A549 (cell line): ENCODE measurements around the gene AGRN. TPM values are rescaled to one million over a fixed set of nuclear protein-coding genes. Genes with fewer than 3 reads are reported as not detected.

Experiments used
- ATAC-seq, 2 experiments: fragments of 200-7000 bp in 1 of 2; fragments of >200 bp in 1 of 2; cut with Nextera tagmentation in 1 of 2; cut with Tn5 transposase in 1 of 2; 3 replicates each; pipeline versions ENCODE4 v1.8.0 to v1.9.1; 2018 to 2020; ENCODE audit warnings: mild to moderate bottlenecking in 1 of 2, moderate library complexity in 1 of 2
- CTCF ChIA-PET: fragments of 300-600 bp; sonication (Branson Sonifier 250); formaldehyde crosslinking; extraction: SDS; loops from one replicate; lab custom pipeline; 2021; ENCODE audit warnings: antibody characterized with exemption, inconsistent platforms; lab: Yijun Ruan, JAX
- POLR2A ChIA-PET: fragments of 350-600 bp; formaldehyde crosslinking; extraction: SDS; loops from one replicate; lab custom pipeline; 2021; ENCODE audit warnings: antibody characterized with exemption, inconsistent platforms; lab: Yijun Ruan, JAX
- DNase-seq, 2 experiments: peaks; one replicate each; pipeline versions ENCODE4 v3.0.0 to v3.0.0-alpha.2; 2011 to 2016; ENCODE audit warnings: low read depth in 1 of 2, low spot score in 1 of 2
- FAIRE-seq: peaks from 2 replicates; lab custom pipeline; 2011; peaks lifted over from hg19 to GRCh38; lab: Jason Lieb, UNC
- H3K27ac ChIP-seq, 2 experiments: fragments of >200 bp; sonication (Bioruptor Twin); formaldehyde crosslinking; 3 replicates each; pipeline ENCODE4 v1.5.1; 2016 to 2017
- H3K4me1 ChIP-seq: fragments of >200 bp; sonication (Bioruptor Twin); formaldehyde crosslinking; 3 replicates; pipeline ENCODE4 v1.6.1; 2016
- H3K4me2 ChIP-seq: fragments of >200 bp; sonication (Bioruptor Twin); formaldehyde crosslinking; 3 replicates; pipeline ENCODE4 v1.6.1; 2016
- H3K4me3 ChIP-seq: fragments of >200 bp; sonication (Bioruptor Twin); formaldehyde crosslinking; 3 replicates; pipeline ENCODE4 v1.5.1; 2016
- H3K9me3 ChIP-seq: fragments of >200 bp; sonication (Bioruptor Twin); formaldehyde crosslinking; 3 replicates; pipeline ENCODE4 v1.6.1; 2016
- ATOH8 ChIP-seq: fragments of 250-450 bp; sonication (Bioruptor Pico); IDR thresholded peaks from 2 replicates; pipeline ENCODE4 v1.5.0; 2020; ENCODE audit warnings: low read depth, mild to moderate bottlenecking, moderate library complexity
- BCL3 ChIP-seq: fragments of >200 bp; sonication (Bioruptor Twin); formaldehyde crosslinking; IDR thresholded peaks from 3 replicates; pipeline ENCODE4 v1.6.1; 2016
- CEBPB ChIP-seq, 2 experiments: fragments of >200 bp in 1 of 2; sonication (Bioruptor Twin) in 1 of 2; formaldehyde crosslinking in 1 of 2; IDR thresholded peaks; 2 replicates each; pipeline ENCODE4 v1.6.1; 2012 to 2016
- ESRRA ChIP-seq: fragments of 150-350 bp; IDR thresholded peaks from 2 replicates; pipeline ENCODE4 v1.6.1; 2014; ENCODE audit warnings: mild to moderate bottlenecking, low read length, borderline replicate concordance
- FOSL2 ChIP-seq, 2 experiments: fragments of 450-650 bp in 1 of 2; fragments of >200 bp in 1 of 2; sonication (Bioruptor Twin) in 1 of 2; formaldehyde crosslinking; IDR thresholded peaks; 2 replicates each; pipeline versions ENCODE4 v1.5.0 to v1.6.1; 2016 to 2020; ENCODE audit warnings: mild to moderate bottlenecking in 1 of 2, moderate library complexity in 1 of 2
- FOXS1 ChIP-seq: fragments of 250-450 bp; sonication (Bioruptor Pico); IDR thresholded peaks from 2 replicates; pipeline ENCODE4 v1.5.0; 2020; ENCODE audit warnings: mild to moderate bottlenecking, moderate library complexity
- HDAC2 ChIP-seq: fragments of 200-600 bp; sonication (generic); IDR thresholded peaks from 2 replicates; pipeline ENCODE4 v1.6.1; 2016
- HOXB5 ChIP-seq: fragments of 250-450 bp; sonication (Bioruptor Pico); IDR thresholded peaks from 2 replicates; pipeline ENCODE4 v1.5.0; 2020; ENCODE audit warnings: mild to moderate bottlenecking, moderate library complexity
- MAZ ChIP-seq: fragments of 150-350 bp; IDR thresholded peaks from 2 replicates; pipeline ENCODE4 v1.6.1; 2014; ENCODE audit warnings: antibody characterized with exemption, low read depth, low read length, borderline replicate concordance
- POLR2A ChIP-seq: IDR thresholded peaks from 2 replicates; pipeline ENCODE4 v1.6.1; 2012; ENCODE audit warnings: mild to moderate bottlenecking, low read length
- RAD21 ChIP-seq, 2 experiments: fragments of >200 bp in 1 of 2; sonication (Bioruptor Twin) in 1 of 2; formaldehyde crosslinking in 1 of 2; IDR thresholded peaks in 1 of 2; conservative IDR thresholded peaks in 1 of 2; 2 replicates in 1 of 2; 3 replicates in 1 of 2; pipeline ENCODE4 v1.6.1; 2012 to 2018; ENCODE audit warnings: inconsistent platforms in 1 of 2
- RARB ChIP-seq: fragments of 250-450 bp; sonication (Bioruptor Pico); IDR thresholded peaks from 2 replicates; pipeline ENCODE4 v1.8.0; 2021; ENCODE audit warnings: mild to moderate bottlenecking, moderate library complexity
- RCOR1 ChIP-seq: fragments of 150-350 bp; IDR thresholded peaks from 2 replicates; pipeline ENCODE4 v1.6.1; 2014; ENCODE audit warnings: antibody characterized with exemption, low read length, low read depth
- RNF2 ChIP-seq: fragments of 200-600 bp; sonication (generic); IDR thresholded peaks from 2 replicates; pipeline ENCODE4 v1.6.1; 2016; ENCODE audit warnings: low read depth, mild to moderate bottlenecking, antibody characterized with exemption, moderate library complexity, borderline replicate concordance
- SMC3 ChIP-seq: fragments of >200 bp; sonication (Bioruptor Twin); formaldehyde crosslinking; IDR thresholded peaks from 3 replicates; pipeline ENCODE4 v1.6.1; 2018; ENCODE audit warnings: inconsistent platforms
- ZFP36 ChIP-seq: fragments of 450-650 bp; IDR thresholded peaks from 2 replicates; pipeline ENCODE4 v1.6.1; 2014; ENCODE audit warnings: borderline replicate concordance; ENCODE audit not compliant: partially characterized antibody
- WGBS: methylation state at CpG from one replicate; pipeline ENCODE4 v1.1.6; 2017; ENCODE audit errors: missing lambda C conversion rate; 5-methylcytosine and 5-hydroxymethylcytosine counted together
- polyA plus RNA-seq, 4 experiments: library from polyadenylated mRNA; depleted of rRNA in 3 of 4; stranded (reverse); fragments of >200 nt; fragmentation: RNase III in 1 of 4; extraction: RNeasy Plus Mini Kit Qiagen cat#74134 plus additional on column Dnase treatment in 1 of 4; gene quantifications; 2 replicates in 3 of 4; 3 replicates in 1 of 4; pipeline ENCODE4 v1.2.3, GENCODE V29; 2011 to 2017
- TF ChIP-seq, protein P1 (sequence below): fragments of 450-650 bp; IDR thresholded peaks from 2 replicates; pipeline ENCODE4 v1.6.1; 2014; ENCODE audit warnings: antibody characterized with exemption
- TF ChIP-seq, protein P2 (sequence below): fragments of 200-600 bp; sonication (generic); IDR thresholded peaks from 2 replicates; pipeline ENCODE4 v1.6.1; 2016; ENCODE audit warnings: antibody characterized with exemption, mild to moderate bottlenecking, moderate library complexity
- TF ChIP-seq, protein P3 (sequence below): IDR thresholded peaks from 2 replicates; pipeline ENCODE4 v1.6.1; 2012

AGRN gene
- polyA plus RNA-seq, 2 of the 4 experiments (the other 2 are of a cell fraction) = 23.9 to 90.9 TPM

DNA sequence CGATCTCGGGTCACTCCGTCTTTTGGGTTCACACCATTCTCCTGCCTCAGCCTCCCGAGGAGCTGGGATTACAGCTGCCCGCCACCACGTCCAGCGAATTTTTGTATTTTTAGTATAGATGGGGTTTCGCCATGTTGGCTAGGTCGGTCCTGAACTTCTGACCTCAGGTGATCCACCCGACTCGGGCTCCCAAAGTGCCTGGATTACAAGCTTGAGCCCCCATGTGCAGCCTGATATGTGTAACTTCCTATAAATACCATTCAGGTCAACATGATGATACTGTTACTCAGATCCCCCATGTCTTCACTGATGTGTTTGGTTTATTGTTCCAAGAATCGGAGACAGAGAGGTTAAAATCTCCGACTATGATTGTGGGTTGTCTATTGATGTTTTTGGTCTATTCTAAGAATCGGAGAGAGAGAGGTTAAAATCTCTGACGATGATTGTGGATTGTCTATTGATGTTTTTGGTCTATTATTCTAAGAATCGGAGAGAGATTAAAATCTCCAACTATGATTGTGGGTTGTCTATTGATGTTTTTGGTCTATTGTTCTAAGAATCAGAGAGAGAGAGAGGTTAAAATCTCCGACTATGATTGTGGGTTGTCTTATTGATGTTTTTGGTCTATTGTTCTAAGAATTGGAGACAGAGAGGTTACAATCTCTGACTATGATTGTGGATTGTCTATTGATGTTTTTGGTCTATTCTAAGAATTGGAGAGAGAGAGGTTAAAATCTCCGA lies 78.9 kb downstream of the AGRN start:
- no peak for FAIRE-seq
- no peak for DNase-seq
- H3K9me3 ChIP-seq = no peaks in the 10 kb centered on the region
- no peak overlapping the region for H3K4me2 ChIP-seq
- H3K4me1 ChIP-seq = no peaks in the 10 kb centered on the region
- CTCF ChIA-PET = interaction anchor here (1.7 kb wide), 1 partner anchor 193 kb away, joined by 6 read pairs; no protein-coding TSS in a partner anchor
- ATAC-seq = no peak
- 92% methylated on average over 18 of the region's 18 CpGs for WGBS
- no peak overlapping the region for H3K27ac ChIP-seq
- H3K4me3 ChIP-seq = no peak overlapping the region
- POLR2A ChIA-PET = no interaction called here
- TF ChIP-seq CEBPB (IDR thresholded peaks at IDR 0.05) (no peak), SMC3 (no peak), RARB (CRISPR knock-in tag) (no peak), RAD21 (conservative IDR thresholded peaks at IDR 0.05 in 1 of 2, IDR thresholded peaks at IDR 0.05 in 1 of 2) (no peak), HDAC2 (no peak), FOXS1 (CRISPR knock-in tag) (no peak), RNF2 (no peak), FOSL2 (IDR thresholded peaks at IDR 0.05) (no peak), FOSL2 (CRISPR knock-in tag; IDR thresholded peaks at IDR 0.05) (no peak), ZFP36 (no peak), MAZ (no peak), BCL3 (no peak), ATOH8 (CRISPR knock-in tag) (no peak), HOXB5 (CRISPR knock-in tag) (no peak), RCOR1 (no peak), POLR2A (no peak), ESRRA (no peak)
- TF ChIP-seq, protein P1, sequence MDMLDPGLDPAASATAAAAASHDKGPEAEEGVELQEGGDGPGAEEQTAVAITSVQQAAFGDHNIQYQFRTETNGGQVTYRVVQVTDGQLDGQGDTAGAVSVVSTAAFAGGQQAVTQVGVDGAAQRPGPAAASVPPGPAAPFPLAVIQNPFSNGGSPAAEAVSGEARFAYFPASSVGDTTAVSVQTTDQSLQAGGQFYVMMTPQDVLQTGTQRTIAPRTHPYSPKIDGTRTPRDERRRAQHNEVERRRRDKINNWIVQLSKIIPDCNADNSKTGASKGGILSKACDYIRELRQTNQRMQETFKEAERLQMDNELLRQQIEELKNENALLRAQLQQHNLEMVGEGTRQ = no peak
- TF ChIP-seq, protein P2, sequence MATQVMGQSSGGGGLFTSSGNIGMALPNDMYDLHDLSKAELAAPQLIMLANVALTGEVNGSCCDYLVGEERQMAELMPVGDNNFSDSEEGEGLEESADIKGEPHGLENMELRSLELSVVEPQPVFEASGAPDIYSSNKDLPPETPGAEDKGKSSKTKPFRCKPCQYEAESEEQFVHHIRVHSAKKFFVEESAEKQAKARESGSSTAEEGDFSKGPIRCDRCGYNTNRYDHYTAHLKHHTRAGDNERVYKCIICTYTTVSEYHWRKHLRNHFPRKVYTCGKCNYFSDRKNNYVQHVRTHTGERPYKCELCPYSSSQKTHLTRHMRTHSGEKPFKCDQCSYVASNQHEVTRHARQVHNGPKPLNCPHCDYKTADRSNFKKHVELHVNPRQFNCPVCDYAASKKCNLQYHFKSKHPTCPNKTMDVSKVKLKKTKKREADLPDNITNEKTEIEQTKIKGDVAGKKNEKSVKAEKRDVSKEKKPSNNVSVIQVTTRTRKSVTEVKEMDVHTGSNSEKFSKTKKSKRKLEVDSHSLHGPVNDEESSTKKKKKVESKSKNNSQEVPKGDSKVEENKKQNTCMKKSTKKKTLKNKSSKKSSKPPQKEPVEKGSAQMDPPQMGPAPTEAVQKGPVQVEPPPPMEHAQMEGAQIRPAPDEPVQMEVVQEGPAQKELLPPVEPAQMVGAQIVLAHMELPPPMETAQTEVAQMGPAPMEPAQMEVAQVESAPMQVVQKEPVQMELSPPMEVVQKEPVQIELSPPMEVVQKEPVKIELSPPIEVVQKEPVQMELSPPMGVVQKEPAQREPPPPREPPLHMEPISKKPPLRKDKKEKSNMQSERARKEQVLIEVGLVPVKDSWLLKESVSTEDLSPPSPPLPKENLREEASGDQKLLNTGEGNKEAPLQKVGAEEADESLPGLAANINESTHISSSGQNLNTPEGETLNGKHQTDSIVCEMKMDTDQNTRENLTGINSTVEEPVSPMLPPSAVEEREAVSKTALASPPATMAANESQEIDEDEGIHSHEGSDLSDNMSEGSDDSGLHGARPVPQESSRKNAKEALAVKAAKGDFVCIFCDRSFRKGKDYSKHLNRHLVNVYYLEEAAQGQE = no peak
- TF ChIP-seq, protein P3, sequence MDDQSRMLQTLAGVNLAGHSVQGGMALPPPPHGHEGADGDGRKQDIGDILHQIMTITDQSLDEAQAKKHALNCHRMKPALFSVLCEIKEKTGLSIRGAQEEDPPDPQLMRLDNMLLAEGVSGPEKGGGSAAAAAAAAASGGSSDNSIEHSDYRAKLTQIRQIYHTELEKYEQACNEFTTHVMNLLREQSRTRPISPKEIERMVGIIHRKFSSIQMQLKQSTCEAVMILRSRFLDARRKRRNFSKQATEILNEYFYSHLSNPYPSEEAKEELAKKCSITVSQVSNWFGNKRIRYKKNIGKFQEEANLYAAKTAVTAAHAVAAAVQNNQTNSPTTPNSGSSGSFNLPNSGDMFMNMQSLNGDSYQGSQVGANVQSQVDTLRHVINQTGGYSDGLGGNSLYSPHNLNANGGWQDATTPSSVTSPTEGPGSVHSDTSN = no peak
